Lung (tissue), 12 donors: ENCODE results near the gene ATF6. TPM values are rescaled to one million over a fixed set of nuclear protein-coding genes. Genes with fewer than 3 reads are reported as not detected.

ENCODE experiments used
- ATAC-seq: fragments of 200-7000 bp; cut with Tn5 transposase; one replicate; pipeline ENCODE4 v1.9.1; 2020; ENCODE audit warnings: moderate number of reproducible peaks; ENCODE audit not compliant: insufficient read depth, low FRiP score
- DNase-seq, 3 donors: peaks; one replicate each; pipeline ENCODE4 v3.0.0-alpha.2; 2013 to 2017
- H3K27ac ChIP-seq, 2 donors: one replicate each; pipeline ENCODE4 v1.5.1; 2013; ENCODE audit warnings: mild to moderate bottlenecking in 2 of 2, moderate library complexity in 2 of 2, control low read depth in 1 of 2, inconsistent platforms in 1 of 2, low read depth in 1 of 2, low read length in 1 of 2
- H3K27me3 ChIP-seq, 3 donors: one replicate each; pipeline ENCODE4 v1.5.1; 2013; ENCODE audit warnings: low read length in 2 of 3; ENCODE audit not compliant: control insufficient read depth in 3 of 3, insufficient read depth in 3 of 3
- H3K36me3 ChIP-seq, 4 donors: one replicate each; pipeline ENCODE4 v1.5.1; 2013; ENCODE audit warnings: low read length in 4 of 4, mild to moderate bottlenecking in 1 of 4, moderate library complexity in 1 of 4; ENCODE audit not compliant: control insufficient read depth in 4 of 4, insufficient read depth in 4 of 4
- H3K4me1 ChIP-seq, 5 donors: one replicate each; pipeline ENCODE4 v1.5.1; 2013; ENCODE audit warnings: low read length in 5 of 5, mild to moderate bottlenecking in 2 of 5, moderate library complexity in 1 of 5; ENCODE audit not compliant: control insufficient read depth in 5 of 5, insufficient read depth in 5 of 5
- H3K4me3 ChIP-seq: one replicate; pipeline ENCODE4 v1.5.1; 2013; ENCODE audit warnings: mild to moderate bottlenecking, control low read depth, moderate library complexity
- H3K9ac ChIP-seq, 2 donors: one replicate each; pipeline ENCODE4 v1.5.1; 2013; ENCODE audit warnings: low read length in 2 of 2, control low read depth in 1 of 2; ENCODE audit not compliant: insufficient read depth in 1 of 2
- H3K9me3 ChIP-seq, 4 donors: one replicate each; pipeline ENCODE4 v1.5.1; 2013; ENCODE audit warnings: low read length in 3 of 4, mild to moderate bottlenecking in 1 of 4, moderate library complexity in 1 of 4; ENCODE audit not compliant: control insufficient read depth in 4 of 4, insufficient read depth in 3 of 4
- WGBS, 2 donors: extraction: QIAGEN DNeasy Blood & Tissue Kit; methylation state at CpG; one replicate each; pipeline ENCODE4 v1.1.7; 2013; 5-methylcytosine and 5-hydroxymethylcytosine counted together
- polyA plus RNA-seq, 2 donors: library from polyadenylated mRNA; stranded (reverse); fragments of 200-250 nt; gene quantifications; one replicate each; pipeline ENCODE4 v1.2.1, GENCODE V29; 2013
- total RNA-seq, 2 donors: library from RNA; depleted of rRNA in 1 of 2; stranded (reverse); fragments of >200 nt in 1 of 2; gene quantifications; one replicate each; pipeline ENCODE4 v1.2.1, GENCODE V29; 2014 to 2021
- TF ChIP-seq, protein P1 (sequence below): IDR thresholded peaks from 2 replicates; pipeline ENCODE4 v1.5.1; 2012; ENCODE audit warnings: mild to moderate bottlenecking; ENCODE audit errors: control extremely low read depth, extremely low read depth
- donor health status: control.
- donor health status: control.
- donor health status: Bipolar disorder and iron deficiency.
- donor health status: healthy.
- donor health status: DM: yes; HTN: yes; CAD: no.

ATF6 gene
- total and polyA plus RNA-seq, 4 donors = 4.3 to 44.8 (median 22.6) TPM

DNA sequence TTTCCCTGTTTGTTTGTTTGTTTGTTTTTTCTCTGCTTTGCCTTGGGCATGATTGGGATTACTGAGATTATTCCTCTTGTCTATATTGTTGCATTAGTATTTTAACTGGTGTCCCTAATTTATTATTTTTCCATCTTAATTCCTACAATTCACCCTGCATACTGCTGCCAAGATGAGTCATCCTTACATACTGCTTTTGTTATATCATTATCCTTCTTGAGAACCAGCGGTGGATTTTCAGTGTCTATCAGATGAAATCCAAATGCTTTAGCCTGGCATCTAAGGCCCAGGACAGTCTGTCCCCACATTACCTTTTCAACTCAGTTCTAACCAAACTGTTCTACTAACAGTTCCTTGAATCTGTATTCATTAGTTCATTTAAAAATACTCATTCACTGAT lies 155.9 kb downstream of the ATF6 start:
- ATAC-seq (no peak), DNase-seq (no peak)
- TF ChIP-seq, protein P1, sequence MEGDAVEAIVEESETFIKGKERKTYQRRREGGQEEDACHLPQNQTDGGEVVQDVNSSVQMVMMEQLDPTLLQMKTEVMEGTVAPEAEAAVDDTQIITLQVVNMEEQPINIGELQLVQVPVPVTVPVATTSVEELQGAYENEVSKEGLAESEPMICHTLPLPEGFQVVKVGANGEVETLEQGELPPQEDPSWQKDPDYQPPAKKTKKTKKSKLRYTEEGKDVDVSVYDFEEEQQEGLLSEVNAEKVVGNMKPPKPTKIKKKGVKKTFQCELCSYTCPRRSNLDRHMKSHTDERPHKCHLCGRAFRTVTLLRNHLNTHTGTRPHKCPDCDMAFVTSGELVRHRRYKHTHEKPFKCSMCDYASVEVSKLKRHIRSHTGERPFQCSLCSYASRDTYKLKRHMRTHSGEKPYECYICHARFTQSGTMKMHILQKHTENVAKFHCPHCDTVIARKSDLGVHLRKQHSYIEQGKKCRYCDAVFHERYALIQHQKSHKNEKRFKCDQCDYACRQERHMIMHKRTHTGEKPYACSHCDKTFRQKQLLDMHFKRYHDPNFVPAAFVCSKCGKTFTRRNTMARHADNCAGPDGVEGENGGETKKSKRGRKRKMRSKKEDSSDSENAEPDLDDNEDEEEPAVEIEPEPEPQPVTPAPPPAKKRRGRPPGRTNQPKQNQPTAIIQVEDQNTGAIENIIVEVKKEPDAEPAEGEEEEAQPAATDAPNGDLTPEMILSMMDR = no peak
- 91 to 95% methylated on average over 1 of the region's 1 CpG for WGBS, 2 donors
- Histone ChIP-seq H3K27ac (no peak overlapping the region), H3K4me3 (no peak overlapping the region), H3K9ac (no peak overlapping the region), H3K27me3 (no peaks in the 10 kb centered on the region), H3K9me3 (no peaks in the 10 kb centered on the region), H3K36me3 (peaks cover 0 to 7% (median 3%) of the 10 kb centered on the region in 4 donors), H3K4me1 (no peaks in the 10 kb centered on the region)

- Histone ChIP-seq H3K4me1 (peaks cover 0 to 2% (median 0%) of the 10 kb centered on the region in 5 donors), H3K36me3 (peaks cover 0 to 4% (median 0%) of the 10 kb centered on the region in 4 donors), H3K27ac (no peak overlapping the region), H3K9ac (no peak overlapping the region), H3K9me3 (no peaks in the 10 kb centered on the region), H3K27me3 (no peaks in the 10 kb centered on the region), H3K4me3 (no peak overlapping the region)
- 95 to 97% methylated on average over 2 of the region's 2 CpGs for WGBS, 2 donors
- TF ChIP-seq, protein P1 = no peak
- ATAC-seq (no peak), DNase-seq (no peak)
These were observed 161.9 kb downstream of the ATF6 start for GRCh38 chr1:161928056-161928455.

- H3K9me3 ChIP-seq = no peaks in the 10 kb centered on the region
These were observed 163.0 kb downstream of the ATF6 start for GRCh38 chr1:161929137-161929536.

More at GRCh38 chr1:161929137-161929536, 163.0 kb downstream of the ATF6 start:
- ATAC-seq = no peak
- 96 to 97% methylated on average over 1 of the region's 1 CpG for WGBS, 2 donors
- Histone ChIP-seq H3K27ac (no peak overlapping the region), H3K27me3 (no peaks in the 10 kb centered on the region), H3K4me1 (peaks cover 0 to 2% (median 0%) of the 10 kb centered on the region in 5 donors), H3K9ac (no peak overlapping the region), H3K36me3 (peaks cover 0 to 4% (median 0%) of the 10 kb centered on the region in 4 donors), H3K4me3 (no peak overlapping the region)
- no peak for DNase-seq
- TF ChIP-seq, protein P1 = no peak
